Epithelial cell of prostate (primary cell): ENCODE results near the gene ZNF248.
A peak's percentile ranks its signal among the peaks of the same experiment; 100 is the strongest.

ENCODE experiments used
- DNase-seq: peaks from one replicate; pipeline ENCODE4 v3.0.0-alpha.2; 2011; ENCODE audit warnings: low read depth, low spot score
- H3K27ac ChIP-seq: fragments of 450-650 bp; 2 replicates; pipeline ENCODE4 v1.5.1; 2017; ENCODE audit warnings: mild to moderate bottlenecking

ZNF248 gene

GRCh38 chr10:37831495-37832333, 25.7 kb downstream of the ZNF248 start:
- no peak for DNase-seq
- H3K27ac ChIP-seq: no peak overlapping the region

DNA sequence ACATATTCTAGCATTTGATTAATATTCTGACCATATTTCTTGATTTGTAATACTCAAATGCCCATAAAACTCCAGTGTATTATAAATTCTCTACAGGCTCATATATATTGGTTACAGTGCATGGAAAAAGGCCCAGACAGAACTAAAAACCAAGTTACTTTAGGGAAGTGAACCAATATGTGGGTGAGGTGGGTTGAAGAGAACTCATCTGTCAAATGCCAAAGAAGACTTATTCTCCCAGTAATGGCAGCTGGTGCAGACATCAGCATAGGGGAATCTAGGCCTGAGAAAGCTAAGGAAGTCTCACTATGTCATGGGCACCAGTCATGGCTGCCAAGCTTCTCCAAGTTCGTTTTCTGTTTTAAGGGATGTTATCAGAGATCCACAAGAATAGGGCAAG, 30.6 kb downstream of the ZNF248 start:
- DNase-seq: no peak
- no peak overlapping the region for H3K27ac ChIP-seq

- no peak for DNase-seq
- no peak overlapping the region for H3K27ac ChIP-seq
Observed at GRCh38 chr10:37821237-37821636, 36.2 kb downstream of the ZNF248 start.

DNA sequence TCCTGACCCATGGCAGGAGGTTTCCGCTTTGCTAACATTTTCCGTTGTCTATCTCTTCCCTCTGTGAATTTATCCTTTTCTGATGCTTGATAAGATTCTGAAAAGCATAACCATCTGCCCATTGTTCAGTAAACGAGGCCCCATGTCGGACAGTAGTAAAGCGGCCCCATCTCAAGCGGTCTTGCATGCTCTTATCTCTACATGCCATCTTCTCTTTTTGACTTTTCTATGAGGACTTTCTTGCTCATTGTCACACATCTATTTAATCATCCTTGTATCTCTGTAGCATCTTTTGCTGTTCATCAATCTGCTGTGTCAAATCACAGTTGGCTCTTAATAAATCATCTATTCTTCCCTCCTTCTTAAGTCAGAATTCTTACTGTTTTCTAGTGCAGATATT, 37.6 kb downstream of the ZNF248 start:
- H3K27ac ChIP-seq: no peak overlapping the region
- no peak for DNase-seq

DNA sequence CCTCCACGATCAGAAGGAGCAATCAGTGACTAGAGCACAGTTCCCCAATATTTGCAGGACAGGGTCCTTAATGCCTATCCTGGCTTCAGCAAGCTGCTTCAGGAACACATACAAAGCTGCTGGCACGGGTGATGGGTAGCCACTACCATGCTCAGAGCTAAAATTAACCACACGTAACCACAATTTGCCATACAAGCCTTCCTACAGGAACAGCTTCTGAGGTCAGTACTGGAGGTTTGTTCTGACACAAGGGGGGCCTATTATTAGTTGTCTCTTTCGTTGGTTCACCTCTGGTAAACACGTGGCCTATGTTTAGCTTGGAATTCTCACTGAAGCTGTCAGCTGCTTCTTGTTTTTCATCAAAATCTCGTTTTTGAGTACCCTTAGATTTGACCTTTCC, 41.1 kb downstream of the ZNF248 start:
- no peak overlapping the region for H3K27ac ChIP-seq
- DNase-seq: no peak

DNA sequence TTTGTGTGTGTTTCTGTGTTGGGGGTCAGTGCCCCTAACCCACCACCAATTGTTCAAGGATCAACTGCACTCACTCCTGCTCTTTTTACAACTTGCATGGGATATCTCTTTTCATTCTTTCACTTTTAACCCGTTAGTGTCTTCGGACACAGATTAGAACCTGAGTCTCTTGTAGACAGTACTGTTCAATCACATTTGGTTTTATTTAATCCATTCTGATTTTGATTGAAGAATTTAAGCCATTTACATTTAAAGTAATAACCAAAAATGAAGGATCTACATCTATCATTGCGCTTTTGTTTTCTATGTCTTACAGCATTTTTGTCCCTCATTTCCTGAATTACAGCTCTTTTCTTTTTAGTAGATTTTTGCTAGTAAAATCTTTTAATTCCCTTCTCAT, 43.6 kb downstream of the ZNF248 start:
- no peak for DNase-seq
- no peak overlapping the region for H3K27ac ChIP-seq

GRCh38 chr10:37812290-37812689, 45.1 kb downstream of the ZNF248 start:
- no peak overlapping the region for H3K27ac ChIP-seq
- DNase-seq: no peak

DNA sequence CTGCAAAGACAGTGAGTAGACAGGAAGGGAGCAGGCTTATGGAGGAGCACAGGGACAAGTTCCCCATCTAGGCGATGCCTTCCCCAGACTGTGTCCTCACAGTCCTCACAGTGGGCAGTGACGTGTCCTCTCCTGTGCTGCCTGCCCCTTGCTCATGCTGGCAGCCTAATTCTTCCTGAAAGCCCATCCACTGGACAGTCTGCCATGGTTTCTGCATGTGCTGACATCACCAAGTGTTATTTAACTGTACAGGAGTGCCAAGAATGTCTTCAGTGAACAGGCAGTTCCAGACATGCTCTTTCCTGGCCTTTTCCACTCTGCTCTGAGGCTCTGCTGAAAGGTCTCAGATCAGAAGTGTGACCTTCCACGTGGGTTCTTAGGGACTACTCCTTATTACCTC, 54.1 kb downstream of the ZNF248 start:
- no peak overlapping the region for H3K27ac ChIP-seq
- peak; percentile 8 for DNase-seq

GRCh38 chr10:37801557-37801956, 55.9 kb downstream of the ZNF248 start:
- no peak overlapping the region for H3K27ac ChIP-seq
- no peak for DNase-seq

DNA sequence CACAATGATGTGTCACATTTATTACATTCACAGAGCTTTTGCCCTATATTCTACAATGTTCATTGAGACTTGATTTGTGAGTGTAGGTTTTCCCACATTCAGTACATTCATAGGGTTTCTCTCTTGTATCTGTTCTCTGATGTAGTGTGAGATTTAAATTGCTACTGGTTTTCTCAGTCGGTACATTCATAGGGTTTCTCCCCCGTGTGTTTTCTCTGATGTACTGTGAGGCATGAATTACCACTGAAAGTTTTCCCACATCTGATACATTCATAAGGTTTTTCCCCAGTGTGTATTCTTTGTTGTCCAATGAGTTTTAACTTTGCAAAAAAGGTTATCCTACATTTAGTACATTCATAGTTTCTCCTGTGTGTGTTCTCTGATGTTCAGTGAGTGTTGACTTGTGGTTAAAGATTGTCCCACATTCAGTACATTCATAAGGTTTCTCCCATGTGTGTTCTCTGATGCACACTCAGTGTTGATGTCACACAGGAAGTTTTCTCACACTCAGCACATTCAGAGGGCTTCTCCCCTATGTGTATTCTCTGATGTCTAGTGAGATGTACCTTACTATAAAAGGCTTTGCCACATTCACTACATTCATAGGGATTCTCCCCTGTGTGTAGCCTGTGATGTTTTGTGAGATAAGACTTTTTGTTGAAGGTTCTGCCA, 63.0 kb downstream of the ZNF248 start:
- H3K27ac ChIP-seq: no peak overlapping the region
- no peak for DNase-seq

- DNase-seq: peak; percentile 3
- H3K27ac ChIP-seq: no peak overlapping the region
Observed at GRCh38 chr10:37789590-37789989, 67.8 kb downstream of the ZNF248 start.

- H3K27ac ChIP-seq: no peak overlapping the region
- no peak for DNase-seq
Observed at GRCh38 chr10:37784678-37785077, 72.7 kb downstream of the ZNF248 start.

DNA sequence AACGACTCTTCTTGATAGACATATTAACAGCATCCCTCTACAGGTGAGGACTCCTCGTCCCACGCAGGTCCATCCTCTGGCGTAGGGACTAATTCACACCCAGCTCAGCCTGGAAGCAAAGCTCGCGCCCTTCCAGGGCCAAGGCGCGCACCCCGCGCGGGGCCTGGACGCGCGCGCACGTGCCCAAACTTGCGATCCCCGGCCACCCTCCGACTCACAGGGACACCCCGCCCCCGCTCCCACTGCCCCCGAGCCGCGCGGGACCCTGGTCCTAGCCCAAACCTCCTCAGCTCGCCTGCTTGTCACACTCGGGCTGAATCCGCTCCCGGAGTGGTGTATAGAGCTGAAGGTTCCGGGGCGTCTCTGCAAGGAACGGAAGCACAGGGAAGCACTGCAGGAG, 76.9 kb downstream of the ZNF248 start:
- H3K27ac ChIP-seq: no peak overlapping the region
- DNase-seq: no peak

DNA sequence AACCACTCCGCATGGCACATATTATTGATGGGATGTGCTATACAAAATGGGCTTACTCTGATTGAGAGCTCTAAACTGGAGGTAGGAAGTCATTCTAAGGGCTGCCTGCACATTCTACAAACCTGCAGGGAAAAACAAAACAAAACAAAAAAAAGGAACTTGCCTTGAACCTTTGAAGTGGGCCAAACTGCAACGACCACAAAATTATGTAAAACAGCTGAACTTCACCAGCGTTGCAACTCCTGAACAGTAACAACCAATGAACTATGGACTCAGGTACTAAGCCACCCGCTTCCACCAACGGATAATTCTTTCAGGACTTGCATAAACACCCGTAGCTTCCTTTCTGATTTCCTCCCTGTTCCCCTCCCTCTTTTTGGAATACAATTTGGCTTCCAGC, 80.4 kb downstream of the ZNF248 start:
- DNase-seq: no peak
- no peak overlapping the region for H3K27ac ChIP-seq

GRCh38 chr10:37775612-37776011, 81.8 kb downstream of the ZNF248 start:
- H3K27ac ChIP-seq: no peak overlapping the region
- DNase-seq: no peak

DNA sequence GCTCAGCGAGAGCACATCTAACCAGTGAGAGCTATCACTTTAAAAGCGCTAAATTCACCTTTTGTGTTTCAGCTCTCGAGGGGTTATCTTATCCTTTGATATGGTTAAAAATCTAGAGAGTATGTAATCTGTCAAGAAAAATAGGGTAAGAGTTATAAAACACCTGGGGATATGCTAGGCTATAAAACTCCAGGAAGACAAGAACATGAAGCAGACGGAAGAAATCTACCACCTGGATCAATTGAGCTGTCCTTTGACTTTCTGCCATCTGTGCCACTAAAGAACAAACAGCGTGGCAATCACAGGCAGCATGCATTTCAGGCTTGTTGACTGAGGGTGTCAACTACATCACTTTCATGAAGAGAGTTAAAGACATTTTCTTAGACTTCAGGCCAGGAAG, 83.1 kb downstream of the ZNF248 start:
- no peak for DNase-seq
- H3K27ac ChIP-seq: no peak overlapping the region

DNA sequence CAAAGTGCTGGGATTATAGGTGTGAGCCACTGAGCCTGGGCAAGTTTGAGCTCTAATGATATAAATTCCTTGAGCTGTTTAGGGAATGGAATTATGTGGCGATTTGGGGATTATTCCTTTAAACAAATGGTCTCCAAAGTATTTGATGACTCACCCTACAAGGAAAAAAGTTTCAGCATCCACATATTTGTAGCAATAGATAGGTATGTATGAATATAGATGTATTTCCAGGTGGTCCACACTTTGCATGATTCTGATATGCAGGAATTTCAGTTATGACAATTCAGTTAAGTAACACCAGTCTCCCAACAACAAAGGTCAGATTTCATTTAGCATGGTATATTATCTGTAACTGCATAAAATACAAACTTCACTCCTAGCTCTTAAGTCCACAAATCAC, 92.2 kb downstream of the ZNF248 start:
- no peak overlapping the region for H3K27ac ChIP-seq
- no peak for DNase-seq

DNA sequence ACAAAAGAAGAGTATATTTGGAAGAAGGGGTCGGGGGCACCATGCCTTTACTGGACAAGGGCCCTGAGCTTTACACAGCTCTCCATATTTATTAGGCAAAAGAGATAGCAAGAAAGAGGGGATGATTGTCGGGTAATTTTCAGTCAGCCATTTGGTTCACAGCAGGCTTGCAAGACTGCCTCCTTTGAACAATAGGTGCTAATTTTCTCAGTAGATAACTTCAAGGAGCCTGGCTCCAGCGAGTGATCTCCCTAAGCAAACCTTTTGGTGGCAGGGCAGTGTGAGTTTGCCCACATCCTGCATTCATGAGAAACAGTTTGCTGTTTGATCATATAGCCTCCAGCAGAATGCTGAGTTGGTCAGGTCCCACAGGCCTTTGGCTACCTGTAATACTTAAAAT, 94.3 kb downstream of the ZNF248 start:
- no peak for DNase-seq
- no peak overlapping the region for H3K27ac ChIP-seq

DNA sequence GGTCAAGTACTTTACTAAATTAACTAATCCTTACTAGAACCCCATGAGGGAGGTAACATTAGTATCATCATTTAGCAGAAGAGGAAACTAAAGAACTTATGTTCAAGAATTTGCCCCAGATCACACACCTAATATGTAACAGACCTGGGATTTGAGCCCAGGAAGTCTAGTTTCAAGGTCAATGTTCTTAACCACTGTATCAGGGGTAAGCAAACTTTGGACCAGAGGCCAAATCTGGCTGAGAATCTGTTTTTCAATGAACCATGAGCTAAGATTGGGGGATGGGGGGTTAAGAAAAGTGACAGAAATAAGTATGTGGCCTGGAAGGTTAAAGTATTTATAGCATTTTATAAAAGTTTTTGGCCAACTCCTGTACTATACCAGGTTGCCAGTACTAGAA, 95.1 kb downstream of the ZNF248 start:
- H3K27ac ChIP-seq: no peak overlapping the region
- DNase-seq: no peak

DNA sequence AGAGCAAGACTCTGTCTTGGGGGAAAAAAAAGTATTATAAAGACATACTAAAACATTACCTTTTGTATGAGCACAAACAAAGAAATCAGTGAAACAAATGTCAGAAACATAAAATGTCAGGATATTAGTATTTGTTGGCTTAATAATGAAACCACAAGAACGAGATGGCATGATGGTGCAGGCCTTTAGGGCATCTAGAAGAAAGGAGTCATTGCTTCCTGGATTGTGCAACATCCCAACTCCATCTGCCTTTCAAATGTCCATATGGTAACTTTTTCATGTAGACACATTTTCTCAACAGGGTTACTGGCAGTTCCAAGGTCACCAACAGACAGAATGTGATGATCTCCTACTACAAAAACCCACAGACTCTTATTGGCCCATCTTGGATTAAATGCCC, 96.6 kb downstream of the ZNF248 start:
- DNase-seq: peak; percentile 63

DNA sequence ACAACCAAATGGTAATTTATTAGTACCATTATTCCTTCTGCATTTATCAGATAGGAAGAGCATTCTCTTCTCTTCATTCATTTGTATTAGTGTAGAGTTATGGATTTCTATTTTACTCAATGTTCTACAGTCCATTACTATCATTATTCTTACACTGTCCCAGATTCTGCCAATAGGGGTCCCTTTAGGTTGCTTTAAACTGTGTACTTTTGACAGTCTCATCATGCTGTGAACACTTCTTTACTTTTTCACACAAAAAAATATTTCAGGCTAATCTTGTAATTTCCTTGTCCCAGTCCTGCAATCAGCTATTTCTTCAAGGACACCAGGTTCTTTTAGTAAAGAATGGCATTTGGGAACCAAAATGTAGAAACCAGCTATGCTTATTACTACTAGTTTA, 99.3 kb downstream of the ZNF248 start:
- H3K27ac ChIP-seq: no peak overlapping the region
- no peak for DNase-seq

More for the DNA sequence above, 96.6 kb downstream of the ZNF248 start:
- no peak overlapping the region for H3K27ac ChIP-seq
